Mesendoderm (in vitro differentiated cells): ENCODE results near the gene ACOT12.

Experiments used
- DNase-seq: peaks from one replicate; pipeline ENCODE4 v3.0.0; 2013
- H2AK5ac ChIP-seq: 2 replicates; pipeline ENCODE4 v1.6.1; 2013; ENCODE audit warnings: low read length, inconsistent platforms
- H2BK120ac ChIP-seq: 2 replicates; pipeline ENCODE4 v1.6.1; 2013; ENCODE audit warnings: low read depth, mild to moderate bottlenecking, low read length, moderate library complexity, mixed read lengths
- H2BK15ac ChIP-seq: replicated peaks from 2 replicates; pipeline ENCODE4 v1.6.1; 2013; ENCODE audit warnings: low read depth, mild to moderate bottlenecking, moderate library complexity
- H2BK5ac ChIP-seq: 2 replicates; pipeline ENCODE4 v1.6.1; 2013; ENCODE audit warnings: low read length, inconsistent platforms
- H3K18ac ChIP-seq: 2 replicates; pipeline ENCODE4 v1.6.1; 2013; ENCODE audit warnings: mild to moderate bottlenecking, low read length, mixed read lengths
- H3K23ac ChIP-seq: one replicate; pipeline ENCODE4 v1.6.1; 2013; ENCODE audit warnings: low read length
- H3K27ac ChIP-seq: 2 replicates; pipeline ENCODE4 v1.5.1; 2013; ENCODE audit warnings: low read depth, mild to moderate bottlenecking, inconsistent platforms, low read length, moderate library complexity
- H3K27me3 ChIP-seq: 2 replicates; pipeline ENCODE4 v1.6.1; 2013; ENCODE audit warnings: low read length, control low read depth, mild to moderate bottlenecking, inconsistent platforms; ENCODE audit not compliant: insufficient read depth, poor library complexity
- H3K36me3 ChIP-seq: 2 replicates; pipeline ENCODE4 v1.6.1; 2013; ENCODE audit warnings: low read length, inconsistent platforms; ENCODE audit not compliant: control insufficient read depth, insufficient read depth
- H3K4ac ChIP-seq: one replicate; pipeline ENCODE4 v1.6.1; 2013; ENCODE audit warnings: low read depth, mild to moderate bottlenecking, low read length, moderate library complexity
- H3K4me1 ChIP-seq: 2 replicates; pipeline ENCODE4 v1.6.1; 2013; ENCODE audit warnings: low read depth, low read length, inconsistent platforms; ENCODE audit not compliant: control insufficient read depth
- H3K4me2 ChIP-seq: 2 replicates; pipeline ENCODE4 v1.6.1; 2013; ENCODE audit warnings: low read length
- H3K4me3 ChIP-seq: 2 replicates; pipeline ENCODE4 v1.5.1; 2013; ENCODE audit warnings: mild to moderate bottlenecking, low read length
- H3K56ac ChIP-seq: one replicate; pipeline ENCODE4 v1.6.1; 2013; ENCODE audit warnings: low read length
- H3K79me1 ChIP-seq: 2 replicates; pipeline ENCODE4 v1.6.1; 2013; ENCODE audit warnings: low read length, inconsistent platforms
- H3K79me2 ChIP-seq: 2 replicates; pipeline ENCODE4 v1.6.1; 2013; ENCODE audit warnings: mild to moderate bottlenecking, low read length; ENCODE audit not compliant: control insufficient read depth, insufficient read depth
- H3K9ac ChIP-seq: 2 replicates; pipeline ENCODE4 v1.6.1; 2013; ENCODE audit warnings: low read length, inconsistent platforms
- H4K5ac ChIP-seq: one replicate; pipeline ENCODE4 v1.6.1; 2013; ENCODE audit warnings: low read length
- H4K8ac ChIP-seq: one replicate; pipeline ENCODE4 v1.6.1; 2013; ENCODE audit warnings: low read depth, mild to moderate bottlenecking, control low read depth, low read length, moderate library complexity
- WGBS: extraction: QIAGEN DNeasy Blood & Tissue Kit; methylation state at CpG from one replicate; pipeline ENCODE4 v1.1.7; 2013; ENCODE audit warnings: low lambda C conversion rate, missing lambda C conversion rate; ENCODE audit not compliant: insufficient coverage; ENCODE audit errors: extremely low coverage; 5-methylcytosine and 5-hydroxymethylcytosine counted together

The ACOT12 gene

GRCh38 chr5:81315336-81315735 is 78.6 kb downstream of the ACOT12 start:
- Histone ChIP-seq H3K27ac (no peak overlapping the region), H3K56ac (no peak overlapping the region), H2AK5ac (no peak overlapping the region), H3K23ac (no peak overlapping the region), H4K8ac (no peak overlapping the region), H3K4me1 (no peaks in the 10 kb centered on the region), H3K9ac (no peak overlapping the region), H3K4me2 (no peak overlapping the region), H3K4me3 (no peak overlapping the region), H3K18ac (no peak overlapping the region), H3K36me3 (no peaks in the 10 kb centered on the region), H2BK15ac (no peak overlapping the region), H2BK5ac (no peak overlapping the region), H3K79me1 (no peaks in the 10 kb centered on the region), H3K4ac (no peak overlapping the region), H4K5ac (no peak overlapping the region), H3K27me3 (no peaks in the 10 kb centered on the region), H3K79me2 (no peaks in the 10 kb centered on the region), H2BK120ac (no peak overlapping the region)
- no CpG with 5 or more reads among the region's 1 CpG for WGBS
- peak; percentile 42 for DNase-seq

GRCh38 chr5:81314581-81314980 is 79.4 kb downstream of the ACOT12 start:
- Histone ChIP-seq H3K9ac (no peak overlapping the region), H4K5ac (no peak overlapping the region), H2BK5ac (no peak overlapping the region), H2BK15ac (no peak overlapping the region), H3K56ac (no peak overlapping the region), H3K4me3 (no peak overlapping the region), H3K27ac (no peak overlapping the region), H2BK120ac (no peak overlapping the region), H3K4me2 (no peak overlapping the region), H3K4me1 (no peaks in the 10 kb centered on the region), H3K79me2 (no peaks in the 10 kb centered on the region), H2AK5ac (no peak overlapping the region), H3K27me3 (no peaks in the 10 kb centered on the region), H3K4ac (no peak overlapping the region), H3K18ac (no peak overlapping the region), H4K8ac (no peak overlapping the region), H3K23ac (no peak overlapping the region), H3K79me1 (no peaks in the 10 kb centered on the region), H3K36me3 (no peaks in the 10 kb centered on the region)
- no peak for DNase-seq
- no CpG with 5 or more reads among the region's 3 CpGs for WGBS

- no peak for DNase-seq
- H2BK120ac ChIP-seq, result no peak overlapping the region
- no peak overlapping the region for H4K8ac ChIP-seq
- H3K9ac ChIP-seq, result no peak overlapping the region
- no peaks in the 10 kb centered on the region for H3K36me3 ChIP-seq
- no peak overlapping the region for H3K4me3 ChIP-seq
- H2AK5ac ChIP-seq, result no peak overlapping the region
- H4K5ac ChIP-seq, result no peak overlapping the region
- no peak overlapping the region for H3K4ac ChIP-seq
- no peak overlapping the region for H3K4me2 ChIP-seq
- no peaks in the 10 kb centered on the region for H3K27me3 ChIP-seq
- H3K27ac ChIP-seq, result no peak overlapping the region
- no peak overlapping the region for H2BK5ac ChIP-seq
- no peak overlapping the region for H2BK15ac ChIP-seq
- peaks cover 1% of the 10 kb centered on the region for H3K79me1 ChIP-seq
- no peak overlapping the region for H3K56ac ChIP-seq
- H3K79me2 ChIP-seq, result no peaks in the 10 kb centered on the region
- no peak overlapping the region for H3K18ac ChIP-seq
- WGBS, result no CpG with 5 or more reads among the region's 3 CpGs
- no peaks in the 10 kb centered on the region for H3K4me1 ChIP-seq
- H3K23ac ChIP-seq, result no peak overlapping the region
Measured at GRCh38 chr5:81313686-81314085, 80.2 kb downstream of the ACOT12 start.

- Histone ChIP-seq H3K4me1 (no peaks in the 10 kb centered on the region), H3K18ac (no peak overlapping the region), H3K4ac (no peak overlapping the region), H3K27ac (no peak overlapping the region), H3K36me3 (no peaks in the 10 kb centered on the region), H2AK5ac (no peak overlapping the region), H4K8ac (no peak overlapping the region), H2BK5ac (no peak overlapping the region), H2BK120ac (no peak overlapping the region), H2BK15ac (no peak overlapping the region), H4K5ac (no peak overlapping the region), H3K79me2 (no peaks in the 10 kb centered on the region), H3K9ac (no peak overlapping the region), H3K4me3 (no peak overlapping the region), H3K56ac (no peak overlapping the region), H3K27me3 (no peaks in the 10 kb centered on the region), H3K23ac (no peak overlapping the region), H3K79me1 (peaks cover 1% of the 10 kb centered on the region), H3K4me2 (no peak overlapping the region)
- DNase-seq, result no peak
Measured at GRCh38 chr5:81313278-81313677, 80.7 kb downstream of the ACOT12 start.

GRCh38 chr5:81310402-81311063 is 83.4 kb downstream of the ACOT12 start:
- Histone ChIP-seq H2BK15ac (no peak overlapping the region), H3K27ac (no peak overlapping the region), H3K4me3 (no peak overlapping the region), H4K5ac (no peak overlapping the region), H3K9ac (no peak overlapping the region), H3K4ac (no peak overlapping the region), H3K79me2 (no peaks in the 10 kb centered on the region), H3K36me3 (no peaks in the 10 kb centered on the region), H2BK5ac (no peak overlapping the region), H3K4me2 (no peak overlapping the region), H3K79me1 (peaks cover 1% of the 10 kb centered on the region), H4K8ac (no peak overlapping the region), H2AK5ac (no peak overlapping the region), H3K18ac (no peak overlapping the region), H2BK120ac (no peak overlapping the region), H3K4me1 (no peaks in the 10 kb centered on the region), H3K23ac (no peak overlapping the region), H3K27me3 (no peaks in the 10 kb centered on the region), H3K56ac (no peak overlapping the region)
- WGBS, result no CpG with 5 or more reads among the region's 1 CpG
- no peak for DNase-seq

GRCh38 chr5:81308836-81309235 is 85.1 kb downstream of the ACOT12 start:
- no peaks in the 10 kb centered on the region for H3K4me1 ChIP-seq
- H2BK120ac ChIP-seq, result no peak overlapping the region
- H2AK5ac ChIP-seq, result no peak overlapping the region
- no peaks in the 10 kb centered on the region for H3K27me3 ChIP-seq
- no peak overlapping the region for H3K9ac ChIP-seq
- H3K18ac ChIP-seq, result no peak overlapping the region
- H3K79me2 ChIP-seq, result no peaks in the 10 kb centered on the region
- no peak overlapping the region for H3K4me2 ChIP-seq
- H4K5ac ChIP-seq, result no peak overlapping the region
- H3K79me1 ChIP-seq, result peaks cover 1% of the 10 kb centered on the region
- H2BK5ac ChIP-seq, result no peak overlapping the region
- H3K36me3 ChIP-seq, result no peaks in the 10 kb centered on the region
- no peak overlapping the region for H3K4me3 ChIP-seq
- H3K23ac ChIP-seq, result no peak overlapping the region
- DNase-seq, result no peak
- H3K27ac ChIP-seq, result no peak overlapping the region
- no CpG with 5 or more reads among the region's 2 CpGs for WGBS
- H2BK15ac ChIP-seq, result no peak overlapping the region
- no peak overlapping the region for H3K56ac ChIP-seq
- H3K4ac ChIP-seq, result no peak overlapping the region
- no peak overlapping the region for H4K8ac ChIP-seq
